Measurements from ENCODE around the gene GRN. TPM values are rescaled to one million over a fixed set of nuclear protein-coding genes. Genes with fewer than 3 reads are reported as not detected.

The GRN gene
- total and polyA plus RNA-seq, 9 of the 15 experiments (the other 6 are each of a cell fraction or from before 2014, with no cell fraction given): 5.4 to 75.3 (median 20.7) TPM

GRCh38 chr17:44345454-44346026 is 438 bp downstream of the GRN start (continued):
- TF ChIP-seq SNAPC5 (CRISPR knock-in tag; IDR thresholded peaks at IDR 0.05) (no peak), SAP30 (IDR thresholded peaks at IDR 0.05; ENCODE audit: borderline replicate concordance, insufficient read depth, low read depth, low read length, poor library complexity, severe bottlenecking) (peak; percentile 26), ZNF143 (CRISPR knock-in tag; IDR thresholded peaks at IDR 0.05) (no peak), CHD1 (IDR thresholded peaks at IDR 0.05; ENCODE audit: low read length) (peak; percentile 76), HIVEP1 (CRISPR knock-in tag; IDR thresholded peaks at IDR 0.05) (no peak), TFAM (CRISPR knock-in tag; conservative IDR thresholded peaks at IDR 0.05) (no peak), NR1H2 (CRISPR knock-in tag; IDR thresholded peaks at IDR 0.05) (no peak), ETV6 (IDR thresholded peaks at IDR 0.05; ENCODE audit: borderline replicate concordance in 1 of 2, low read depth in 2 of 2, low read length in 1 of 2) (peak; percentile 74 to 84), ETV6 (CRISPR knock-in tag; IDR thresholded peaks at IDR 0.05; ENCODE audit: borderline replicate concordance) (no peak), MAFK (IDR thresholded peaks at IDR 0.05; ENCODE audit: low read length) (no peak), EGR1 (conservative IDR thresholded peaks at IDR 0.05) (no peak), SRF (CRISPR knock-in tag; IDR thresholded peaks at IDR 0.05) (no peak; a peak in 1 of 4 replicates), BHLHE40 (IDR thresholded peaks at IDR 0.05; ENCODE audit: low read length) (no peak), PTTG1 (tag; IDR thresholded peaks at IDR 0.05; ENCODE audit: low read depth) (no peak), E2F1 (CRISPR knock-in tag; IDR thresholded peaks at IDR 0.05) (no peak), NR2C2 (CRISPR knock-in tag; IDR thresholded peaks at IDR 0.05) (no peak), NR2C2 (tag; IDR thresholded peaks at IDR 0.05) (no peak), RAD21 (CRISPR knock-in tag; conservative IDR thresholded peaks at IDR 0.05 in 1 of 2, IDR thresholded peaks at IDR 0.05 in 1 of 2) (peak; percentile 43 to 57), OTX1 (CRISPR knock-in tag; IDR thresholded peaks at IDR 0.05) (no peak), SMC3 (conservative IDR thresholded peaks at IDR 0.05; ENCODE audit: insufficient read depth, low read depth, low read length) (0 out of 2 replicates have a peak, but pooled peaks have one; percentile 24), RFX1 (IDR thresholded peaks at IDR 0.05) (no peak)
- TF ChIP-seq, protein P1, sequence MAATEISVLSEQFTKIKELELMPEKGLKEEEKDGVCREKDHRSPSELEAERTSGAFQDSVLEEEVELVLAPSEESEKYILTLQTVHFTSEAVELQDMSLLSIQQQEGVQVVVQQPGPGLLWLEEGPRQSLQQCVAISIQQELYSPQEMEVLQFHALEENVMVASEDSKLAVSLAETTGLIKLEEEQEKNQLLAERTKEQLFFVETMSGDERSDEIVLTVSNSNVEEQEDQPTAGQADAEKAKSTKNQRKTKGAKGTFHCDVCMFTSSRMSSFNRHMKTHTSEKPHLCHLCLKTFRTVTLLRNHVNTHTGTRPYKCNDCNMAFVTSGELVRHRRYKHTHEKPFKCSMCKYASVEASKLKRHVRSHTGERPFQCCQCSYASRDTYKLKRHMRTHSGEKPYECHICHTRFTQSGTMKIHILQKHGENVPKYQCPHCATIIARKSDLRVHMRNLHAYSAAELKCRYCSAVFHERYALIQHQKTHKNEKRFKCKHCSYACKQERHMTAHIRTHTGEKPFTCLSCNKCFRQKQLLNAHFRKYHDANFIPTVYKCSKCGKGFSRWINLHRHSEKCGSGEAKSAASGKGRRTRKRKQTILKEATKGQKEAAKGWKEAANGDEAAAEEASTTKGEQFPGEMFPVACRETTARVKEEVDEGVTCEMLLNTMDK (IDR thresholded peaks at IDR 0.05; ENCODE audit: borderline replicate concordance, insufficient read depth, low read depth, low read length, poor library complexity, severe bottlenecking): peak; percentile 49
- TF ChIP-seq, protein P2, sequence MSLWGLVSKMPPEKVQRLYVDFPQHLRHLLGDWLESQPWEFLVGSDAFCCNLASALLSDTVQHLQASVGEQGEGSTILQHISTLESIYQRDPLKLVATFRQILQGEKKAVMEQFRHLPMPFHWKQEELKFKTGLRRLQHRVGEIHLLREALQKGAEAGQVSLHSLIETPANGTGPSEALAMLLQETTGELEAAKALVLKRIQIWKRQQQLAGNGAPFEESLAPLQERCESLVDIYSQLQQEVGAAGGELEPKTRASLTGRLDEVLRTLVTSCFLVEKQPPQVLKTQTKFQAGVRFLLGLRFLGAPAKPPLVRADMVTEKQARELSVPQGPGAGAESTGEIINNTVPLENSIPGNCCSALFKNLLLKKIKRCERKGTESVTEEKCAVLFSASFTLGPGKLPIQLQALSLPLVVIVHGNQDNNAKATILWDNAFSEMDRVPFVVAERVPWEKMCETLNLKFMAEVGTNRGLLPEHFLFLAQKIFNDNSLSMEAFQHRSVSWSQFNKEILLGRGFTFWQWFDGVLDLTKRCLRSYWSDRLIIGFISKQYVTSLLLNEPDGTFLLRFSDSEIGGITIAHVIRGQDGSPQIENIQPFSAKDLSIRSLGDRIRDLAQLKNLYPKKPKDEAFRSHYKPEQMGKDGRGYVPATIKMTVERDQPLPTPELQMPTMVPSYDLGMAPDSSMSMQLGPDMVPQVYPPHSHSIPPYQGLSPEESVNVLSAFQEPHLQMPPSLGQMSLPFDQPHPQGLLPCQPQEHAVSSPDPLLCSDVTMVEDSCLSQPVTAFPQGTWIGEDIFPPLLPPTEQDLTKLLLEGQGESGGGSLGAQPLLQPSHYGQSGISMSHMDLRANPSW (CRISPR knock-in tag; IDR thresholded peaks at IDR 0.05): no peak

All from K562 (cell line).